ENCODE data around the gene TMEM200A.

Gene TMEM200A

GRCh38 chr6:130426066-130426721 lies 60.4 kb downstream of the TMEM200A start:
- DNase-seq: no peak

- peak; percentile 44 for DNase-seq
These were observed 65.6 kb downstream of the TMEM200A start for GRCh38 chr6:130431346-130431852.

- DNase-seq: no peak
These were observed 67.0 kb downstream of the TMEM200A start for GRCh38 chr6:130432838-130433237.

- no peak for DNase-seq
These were observed 68.5 kb downstream of the TMEM200A start for GRCh38 chr6:130434174-130434873.

DNA sequence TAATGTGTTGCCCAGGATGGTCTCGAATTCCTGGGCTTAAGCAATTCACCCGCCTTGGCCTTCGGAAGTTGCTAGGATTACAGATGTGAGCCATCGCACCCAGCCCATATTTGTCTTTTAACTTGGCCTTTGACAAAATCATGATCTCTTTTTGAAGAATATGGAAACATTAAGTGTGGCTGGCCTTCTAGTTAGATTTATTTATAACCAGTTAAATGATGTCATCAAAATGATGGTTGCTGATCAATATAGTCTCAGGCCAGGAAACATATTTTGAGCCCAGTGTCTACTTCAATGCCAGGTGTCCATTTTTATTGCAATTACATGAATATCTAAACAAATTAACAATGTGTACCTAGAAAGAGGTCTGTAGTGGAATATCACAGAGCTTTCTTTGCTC lies 69.4 kb downstream of the TMEM200A start:
- no peak for DNase-seq

GRCh38 chr6:130437961-130438360 lies 72.1 kb downstream of the TMEM200A start:
- DNase-seq: no peak

DNA sequence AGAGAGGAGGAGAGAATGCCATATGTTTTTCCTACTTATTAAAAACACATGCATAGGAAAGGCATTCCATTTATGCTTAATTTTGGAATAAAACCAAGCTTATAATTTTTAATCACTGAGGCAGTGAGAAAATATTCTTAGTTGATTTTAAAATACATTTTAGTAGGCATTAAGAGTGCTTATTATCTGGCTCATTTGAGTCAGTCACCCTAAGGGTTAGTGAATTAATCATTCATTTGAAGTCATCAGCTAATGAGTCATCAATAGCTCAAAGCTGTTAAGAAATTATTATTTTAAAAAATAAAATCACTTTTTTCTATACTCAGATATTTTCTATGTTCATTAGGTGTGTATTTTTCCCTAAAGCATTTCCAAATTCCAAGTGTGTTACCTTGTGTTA lies 81.6 kb downstream of the TMEM200A start:
- DNase-seq: no peak

DNA sequence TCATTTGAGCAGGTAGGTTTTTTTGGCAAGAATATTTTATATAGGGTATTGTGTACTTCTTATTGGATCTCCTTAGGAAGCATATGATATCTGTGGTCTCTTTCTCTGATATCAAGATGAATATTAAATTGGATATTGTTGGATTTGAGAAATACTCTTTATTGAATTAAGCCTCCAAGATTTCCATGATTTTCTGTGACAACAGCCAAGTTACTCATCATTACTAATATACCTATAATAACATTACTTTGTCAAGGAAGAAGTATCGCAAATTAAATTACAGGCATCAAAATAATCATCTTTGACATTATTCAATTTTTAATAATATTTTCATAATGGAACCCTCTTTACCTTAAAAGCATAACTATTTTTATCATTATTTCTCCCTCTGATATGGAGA lies 86.5 kb downstream of the TMEM200A start:
- no peak for DNase-seq

- no peak for DNase-seq
These were observed 87.4 kb downstream of the TMEM200A start for GRCh38 chr6:130453230-130453629.

GRCh38 chr6:130457605-130458004 lies 91.8 kb downstream of the TMEM200A start:
- DNase-seq: no peak

GRCh38 chr6:130459316-130459715 lies 93.5 kb downstream of the TMEM200A start:
- no peak for DNase-seq

DNA sequence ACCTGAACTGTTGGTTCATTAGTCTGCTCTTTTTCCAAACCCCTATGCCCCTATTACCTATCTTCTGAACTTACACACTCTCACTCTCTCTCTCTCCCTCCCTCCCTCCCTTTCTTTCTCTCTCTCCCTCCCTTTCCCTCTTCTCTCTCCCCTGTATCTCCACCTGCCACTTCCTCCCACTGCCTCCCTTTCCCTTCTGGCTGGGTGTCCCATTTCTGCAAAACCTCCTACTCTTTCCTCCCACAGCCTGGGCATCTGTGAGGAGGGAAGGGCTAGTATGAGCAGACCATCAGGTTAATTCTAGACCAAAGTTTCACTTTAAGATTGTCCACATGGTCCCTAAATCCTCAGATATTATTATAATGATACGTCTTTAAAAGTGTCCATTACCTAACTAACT lies 95.1 kb downstream of the TMEM200A start:
- DNase-seq: no peak

DNA sequence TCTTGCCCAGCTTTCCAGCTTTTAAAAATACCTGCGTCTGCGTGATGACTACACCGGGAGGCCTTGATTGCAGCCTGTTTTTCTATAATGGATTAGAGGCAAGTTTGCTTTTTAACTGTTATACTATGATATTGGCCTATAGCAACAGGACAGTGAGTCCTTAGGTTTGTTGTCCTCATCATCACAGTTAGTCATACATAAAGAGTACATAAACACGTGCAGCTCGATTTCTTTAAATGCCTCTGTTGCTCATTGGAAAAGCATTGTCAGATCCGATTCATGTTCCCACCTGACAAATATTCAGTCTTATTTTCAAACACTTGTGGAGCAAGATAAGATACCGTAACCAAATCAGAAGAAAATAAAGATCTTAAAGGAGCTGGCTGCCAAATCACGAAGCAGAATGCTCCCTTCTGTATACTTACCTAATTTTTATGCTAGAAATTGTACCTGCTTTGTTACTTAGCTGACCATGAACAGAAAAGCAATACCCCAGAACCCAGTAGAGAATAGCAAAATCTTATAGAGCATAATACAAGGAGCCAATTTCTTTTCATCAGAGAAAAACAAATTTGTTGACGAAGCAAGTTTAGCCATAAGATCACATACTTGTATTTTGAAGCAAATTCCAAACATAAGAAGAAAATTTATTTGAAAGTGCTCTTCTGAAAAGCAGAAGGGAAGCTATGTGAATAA lies 100.4 kb downstream of the TMEM200A start:
- DNase-seq: no peak

DNA sequence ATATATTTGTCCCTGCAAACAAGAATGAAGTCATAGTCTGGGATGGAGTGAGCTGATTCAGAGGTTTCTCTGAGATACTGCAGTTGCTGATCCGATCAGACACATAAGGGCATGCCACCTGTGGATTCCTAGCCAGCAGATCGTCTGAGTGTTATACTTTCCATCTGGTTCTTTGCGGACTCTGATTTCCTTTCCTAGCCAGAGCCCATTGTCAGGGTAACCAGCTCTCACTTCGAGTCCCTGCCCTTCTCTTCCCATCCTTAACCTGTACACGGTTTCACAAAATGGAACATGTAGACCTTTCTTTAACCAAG lies 100.9 kb downstream of the TMEM200A start:
- no peak for DNase-seq

DNA sequence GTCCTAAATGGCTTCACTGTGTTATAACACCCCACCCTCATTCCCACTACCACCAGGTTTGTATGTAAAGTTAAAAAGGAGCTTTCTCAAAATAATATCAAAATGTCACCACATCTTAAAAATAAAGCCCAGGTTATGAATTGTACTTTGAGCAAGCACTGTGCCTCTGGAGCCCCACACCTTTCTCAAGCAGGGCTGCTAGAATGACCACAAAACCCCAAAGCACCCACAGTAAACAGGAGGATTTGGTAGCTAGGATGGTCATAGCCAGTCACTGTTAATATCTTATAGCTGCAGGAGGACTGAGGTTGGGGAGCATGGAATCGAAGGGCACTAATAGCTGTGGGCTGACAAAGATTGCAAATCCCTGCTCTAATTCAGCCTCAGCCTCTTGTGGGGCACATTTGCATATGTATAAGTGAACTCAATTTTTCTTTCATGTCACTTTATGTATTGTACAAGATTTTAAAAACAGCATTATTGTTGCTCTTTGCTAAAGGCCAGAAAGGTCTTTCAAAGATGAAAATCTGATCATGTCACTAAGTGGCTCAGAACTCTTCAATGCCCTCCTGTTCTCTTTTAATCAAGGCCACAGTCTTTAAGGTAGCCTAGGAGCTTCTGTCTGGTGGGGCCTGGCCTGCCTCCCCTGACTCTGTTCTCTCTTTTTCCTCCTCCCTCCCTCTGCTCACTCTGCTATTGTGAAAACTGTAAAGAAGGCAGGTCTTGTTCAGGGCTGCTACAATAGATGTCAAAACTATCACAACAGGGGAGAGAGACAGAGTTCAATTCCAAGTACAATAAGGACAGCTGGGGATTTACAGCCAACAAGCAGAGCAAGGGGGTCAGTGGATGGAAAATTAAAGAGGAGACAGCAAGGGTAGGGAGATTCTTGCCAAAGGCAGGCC lies 101.6 kb downstream of the TMEM200A start:
- no peak for DNase-seq

DNA sequence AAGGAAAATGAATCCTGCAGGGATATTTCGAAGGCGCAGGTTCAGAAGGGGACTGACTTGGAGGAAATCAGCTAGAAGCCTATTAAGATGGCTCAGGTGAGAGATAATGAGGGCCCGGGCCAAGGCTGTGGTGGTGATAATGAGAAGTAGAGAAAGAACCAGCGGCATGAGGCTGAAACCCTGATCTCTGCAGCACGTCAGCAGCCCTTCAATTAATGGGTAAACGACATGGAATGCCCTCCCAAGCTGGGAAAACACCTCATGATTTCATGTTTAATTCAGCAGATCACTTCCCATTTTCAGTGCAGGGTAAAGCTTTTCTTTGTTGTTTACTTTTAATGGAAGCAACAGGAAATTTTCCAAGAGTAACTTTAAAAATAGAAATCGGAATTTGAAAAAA lies 104.9 kb downstream of the TMEM200A start:
- no peak for DNase-seq

GRCh38 chr6:130473886-130474285 lies 108.1 kb downstream of the TMEM200A start:
- DNase-seq: no peak

- no peak for DNase-seq
These were observed 117.0 kb downstream of the TMEM200A start for GRCh38 chr6:130482645-130483390.

DNA sequence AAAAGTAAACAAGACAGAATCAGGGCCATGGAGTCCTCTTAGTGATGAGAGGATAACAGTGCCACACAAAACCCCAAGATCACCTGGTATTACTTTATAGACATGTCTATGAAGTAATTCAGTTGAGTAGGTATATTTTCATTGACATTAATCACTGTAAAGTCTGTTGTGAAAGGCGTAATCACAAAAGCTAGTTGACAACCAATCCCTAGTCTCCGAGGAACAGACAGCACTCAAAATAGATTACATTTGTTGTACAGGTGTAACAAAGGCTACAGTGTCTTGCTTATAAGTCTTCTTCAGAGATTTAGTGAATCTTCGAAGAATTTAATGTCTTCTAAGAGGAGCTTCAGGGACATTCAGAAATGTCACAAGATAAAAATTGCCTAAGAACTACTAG lies 120.1 kb downstream of the TMEM200A start:
- DNase-seq: no peak

DNA sequence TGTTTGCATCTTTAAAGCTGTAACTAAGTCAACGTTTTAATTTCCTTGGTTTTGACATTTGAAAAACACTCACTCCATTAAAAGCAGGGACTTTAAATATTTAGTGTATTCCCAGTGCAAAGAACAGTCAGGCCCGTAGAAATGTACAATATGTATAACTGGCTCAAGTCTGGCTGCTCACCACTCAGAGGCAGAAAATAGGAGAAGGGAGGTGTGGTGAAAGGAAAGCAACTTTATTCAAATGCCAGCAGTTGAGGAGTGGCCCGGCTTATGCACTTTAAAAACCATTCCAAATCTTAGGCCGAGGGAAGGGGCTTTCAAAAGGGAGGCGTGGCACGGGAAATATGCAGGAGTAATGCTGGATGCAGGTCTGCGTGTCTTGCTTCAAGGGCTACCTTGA lies 120.6 kb downstream of the TMEM200A start:
- DNase-seq: no peak

DNA sequence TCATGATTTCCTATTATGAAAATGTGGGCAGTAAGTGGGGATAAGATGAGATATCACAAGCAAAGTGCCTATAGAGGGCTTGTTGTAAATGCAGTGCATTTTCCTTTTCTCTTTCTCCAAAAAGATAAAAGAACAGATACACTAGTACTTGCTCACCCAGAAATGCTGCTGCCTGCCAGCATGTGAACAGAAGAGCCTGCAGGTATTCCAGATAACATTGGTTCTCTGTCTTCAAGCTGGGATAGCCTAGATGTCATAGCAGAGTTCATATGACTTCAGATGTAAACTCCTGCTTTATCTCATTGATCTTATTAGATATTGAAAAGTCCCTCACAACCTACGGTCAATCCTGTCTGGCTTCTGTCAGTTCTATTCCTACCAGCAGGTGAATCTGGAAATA lies 123.7 kb downstream of the TMEM200A start:
- no peak for DNase-seq

All from NCI-H187 treated with DMSO at 0.1 percent for 48 hours (cell line).